HG02943 (cell line): ENCODE data around the gene TIMM23B.
"Not testable (repeated sequence)": the region's sequence is repeated elsewhere in the genome, so short reads cannot be mapped to it uniquely, and the experiment has no call there.

Experiments
- ATAC-seq: cut with Tn5 transposase; IDR thresholded peaks from one replicate; pipeline ENCODE4 v1.9.1; 2021; ENCODE audit warnings: mild to moderate bottlenecking, low read depth, moderate library complexity; ENCODE audit not compliant: unreplicated experiment

TIMM23B gene

GRCh38 chr10:49972094-49972493, 30.2 kb downstream of the TIMM23B start:
- not testable (repeated sequence) for ATAC-seq

- not testable (repeated sequence) for ATAC-seq
Measured at GRCh38 chr10:49977756-49978155, 35.9 kb downstream of the TIMM23B start.

GRCh38 chr10:49987207-49987606, 45.4 kb downstream of the TIMM23B start:
- not testable (repeated sequence) for ATAC-seq

- not testable (repeated sequence) for ATAC-seq
Measured at GRCh38 chr10:49988376-49988775, 46.5 kb downstream of the TIMM23B start, which contains the start of gene AGAP6. AGAP6 (plus strand) TSS chr10:49988406; CDS start chr10:49988716, 310 bp downstream.

- not testable (repeated sequence) for ATAC-seq
Measured at GRCh38 chr10:49995321-49995720, 53.5 kb downstream of the TIMM23B start.

GRCh38 chr10:50014024-50014423, 72.2 kb downstream of the TIMM23B start:
- ATAC-seq: not testable (repeated sequence)

- ATAC-seq: not testable (repeated sequence)
Measured at GRCh38 chr10:50015596-50016220, 73.9 kb downstream of the TIMM23B start.

GRCh38 chr10:50016926-50017325, 75.1 kb downstream of the TIMM23B start:
- not testable (repeated sequence) for ATAC-seq

- ATAC-seq: not testable (repeated sequence)
Measured at GRCh38 chr10:50017646-50018045, 75.8 kb downstream of the TIMM23B start.

GRCh38 chr10:50019279-50019678, 77.4 kb downstream of the TIMM23B start:
- not testable (repeated sequence) for ATAC-seq

- not testable (repeated sequence) for ATAC-seq
Measured at GRCh38 chr10:50020451-50021024, 78.7 kb downstream of the TIMM23B start.

- no peak for ATAC-seq
Measured at GRCh38 chr10:50021646-50022045, 79.8 kb downstream of the TIMM23B start.
